Effector CD4-positive, alpha-beta T cell (primary cell): ENCODE measurements around the gene MDK.

Experiments
- DNase-seq: peaks from one replicate; pipeline ENCODE4 v3.0.0-alpha.2; 2020

Gene MDK

DNA sequence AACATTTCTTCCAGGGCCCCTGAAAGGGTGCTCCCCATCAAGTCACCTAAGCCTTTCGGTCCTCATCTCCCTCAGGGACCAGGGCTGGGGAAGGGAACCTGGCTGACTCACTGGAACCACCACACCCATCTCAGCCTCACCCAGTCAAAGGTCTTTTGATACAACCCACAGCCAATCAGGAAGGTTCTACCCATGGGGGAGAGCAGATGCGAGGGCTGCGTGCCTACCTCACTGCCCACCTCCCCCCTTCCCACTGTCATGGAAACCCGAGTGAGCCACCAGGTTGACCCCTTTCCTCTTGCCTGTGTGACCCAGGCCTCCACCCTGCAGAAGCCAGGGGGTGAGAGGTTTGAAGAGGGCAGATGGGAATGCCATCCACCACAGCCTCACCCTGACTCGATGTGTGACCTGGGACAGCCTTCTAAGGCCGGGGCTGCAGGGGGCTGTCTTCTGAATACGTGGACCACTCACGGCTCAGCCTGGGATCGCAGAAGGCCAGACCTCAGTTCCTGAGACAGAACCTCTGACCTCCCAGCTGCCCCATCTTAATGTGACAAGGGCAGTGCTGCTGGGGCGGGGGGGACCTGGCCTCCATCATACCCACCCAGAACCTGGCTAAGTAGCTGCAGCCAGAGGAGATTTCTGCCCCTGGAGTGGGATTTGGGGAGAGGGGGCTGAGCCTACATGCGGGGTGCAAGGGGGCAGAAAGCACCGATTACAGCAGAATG, 2.7 kb downstream of the MDK start:
- DNase-seq, result no peak

DNA sequence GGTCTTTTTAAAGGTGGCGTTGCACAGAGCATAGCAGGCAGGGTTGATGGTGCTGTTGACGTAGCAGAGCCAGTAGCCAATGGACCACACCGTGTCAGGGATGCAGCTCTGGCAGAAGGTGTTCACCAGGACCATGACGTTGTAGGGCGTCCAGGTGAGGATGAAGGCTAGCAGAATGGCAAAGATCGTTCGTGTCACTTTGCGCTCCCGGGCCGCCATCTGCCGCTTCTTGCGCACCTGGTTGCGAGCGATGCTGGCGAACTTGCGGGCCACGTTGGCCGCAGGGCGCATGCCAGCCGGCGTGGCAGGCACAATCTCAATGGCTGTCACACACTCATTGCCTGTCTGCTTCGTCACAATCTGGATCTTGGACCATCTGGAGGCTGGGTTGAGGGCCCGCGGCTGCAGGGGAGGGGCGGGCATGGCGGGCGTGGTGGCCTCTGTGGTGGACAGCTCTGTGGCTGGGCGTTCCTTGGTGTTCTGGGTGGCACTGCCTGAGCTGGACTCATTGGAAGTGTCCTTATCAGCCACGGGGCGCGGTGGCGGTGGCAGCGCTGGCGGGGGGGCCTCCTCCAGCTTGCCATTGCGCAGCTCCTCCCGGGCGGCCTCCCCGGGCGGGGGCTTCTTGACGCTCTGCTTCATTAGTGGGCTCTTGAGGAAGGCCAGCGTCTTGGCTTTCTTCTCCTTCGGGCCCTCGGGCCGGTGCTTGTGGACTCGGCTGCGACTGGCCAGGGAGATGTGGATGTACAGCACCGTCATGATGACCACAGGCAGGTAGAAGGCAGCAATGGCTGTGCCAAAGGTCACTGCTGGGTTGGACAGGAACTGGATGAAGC, 3.9 kb downstream of the MDK start:
- no peak for DNase-seq

DNA sequence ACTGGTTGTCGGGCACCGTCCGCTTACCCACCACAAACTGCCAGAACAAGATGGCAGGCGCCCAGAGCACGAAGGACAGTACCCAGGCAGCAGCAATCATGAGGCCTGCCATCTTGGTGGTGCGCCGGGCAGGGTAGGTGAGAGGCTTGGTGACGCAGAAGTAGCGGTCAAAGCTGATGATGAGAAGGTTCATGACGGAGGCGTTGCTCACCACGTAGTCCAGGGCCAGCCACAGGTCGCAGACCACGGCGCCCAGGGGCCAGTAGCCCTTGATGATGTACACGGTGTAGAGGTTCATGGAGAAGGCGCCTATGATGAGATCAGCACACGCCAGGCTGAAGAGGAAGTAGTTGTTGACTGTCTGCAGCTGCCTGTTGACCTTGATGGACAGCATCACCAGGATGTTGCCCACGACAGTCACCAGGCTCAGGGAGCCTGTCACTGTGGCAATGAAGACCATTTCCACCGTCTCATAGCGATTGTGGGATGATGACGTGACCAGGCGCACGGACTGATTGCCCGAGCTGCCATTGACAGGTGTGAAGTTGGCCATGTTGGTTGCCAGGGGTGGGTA, 4.6 kb downstream of the MDK start:
- DNase-seq, result no peak

DNA sequence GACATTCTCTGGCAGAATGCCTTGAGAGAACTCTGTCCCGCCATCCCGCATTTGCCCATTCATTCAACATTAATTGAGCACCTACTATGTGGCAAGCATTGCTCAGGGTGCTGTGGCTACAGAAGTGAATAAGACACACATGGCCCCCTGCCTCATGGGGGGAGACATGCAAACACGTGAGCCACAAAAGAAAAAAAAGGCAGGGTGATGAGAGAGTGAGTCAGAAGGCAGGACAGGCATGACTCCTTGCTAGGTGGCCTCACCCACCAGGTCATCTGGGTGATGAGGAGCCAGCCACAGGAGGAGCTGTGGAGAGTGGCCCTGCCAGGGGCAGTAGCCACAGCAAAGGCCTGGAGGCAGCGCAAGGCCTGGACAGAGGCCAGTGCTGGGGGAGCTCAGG, 5.2 kb downstream of the MDK start:
- DNase-seq, result no peak

DNA sequence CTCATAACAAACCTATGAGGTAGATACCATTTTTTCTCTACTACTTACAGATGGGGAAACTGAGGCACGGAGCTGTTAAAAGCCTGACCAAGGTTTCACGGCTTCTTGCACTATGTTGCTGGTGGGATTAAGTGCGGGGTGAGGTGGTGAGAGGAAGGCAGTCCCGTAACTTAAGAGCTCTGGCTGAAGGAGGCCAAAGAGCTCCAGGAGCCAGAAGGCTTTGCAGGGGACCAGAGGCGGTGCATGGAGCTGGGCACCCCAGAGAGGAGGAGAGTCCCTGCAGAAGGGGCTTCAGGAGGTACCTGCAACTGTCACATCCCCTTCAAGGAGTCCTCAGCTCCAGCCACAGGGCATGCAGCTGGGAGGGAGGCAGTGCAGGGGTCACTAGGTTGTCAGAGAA, 6.0 kb downstream of the MDK start:
- DNase-seq, result no peak

DNA sequence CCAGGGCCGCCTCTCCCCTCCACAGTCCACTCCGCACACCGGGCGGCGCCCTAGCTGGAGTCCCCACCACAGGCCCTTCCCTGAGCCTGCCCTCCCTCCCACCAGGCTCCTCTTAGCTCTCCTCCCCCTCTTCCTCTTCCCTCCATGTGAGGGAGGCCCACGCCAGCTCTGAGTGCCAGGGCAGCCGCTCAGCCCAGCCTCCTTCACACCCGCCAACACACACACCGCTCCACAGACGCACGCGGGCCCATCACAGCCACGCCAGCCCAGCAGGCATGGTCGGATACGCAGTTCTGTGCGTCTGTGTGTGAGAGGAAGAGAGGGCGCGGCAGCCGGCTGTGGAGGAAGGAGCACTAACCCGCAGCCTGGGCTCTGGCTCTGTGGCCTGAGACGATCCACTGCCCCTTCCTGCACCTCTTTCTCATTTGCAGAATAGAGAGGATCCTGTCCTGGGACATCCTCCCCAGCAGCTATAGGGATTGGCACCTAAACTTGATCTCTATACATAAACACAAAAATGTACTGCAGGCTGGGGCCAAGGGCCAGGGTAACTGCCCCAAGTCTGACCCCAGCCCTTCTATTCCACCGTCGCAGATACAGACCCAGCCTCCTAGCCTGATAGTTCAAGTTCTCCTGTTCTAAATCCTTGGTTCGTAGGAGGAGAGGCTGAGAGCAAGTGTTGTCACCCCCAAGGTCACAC, 6.6 kb downstream of the MDK start:
- DNase-seq, result no peak

DNA sequence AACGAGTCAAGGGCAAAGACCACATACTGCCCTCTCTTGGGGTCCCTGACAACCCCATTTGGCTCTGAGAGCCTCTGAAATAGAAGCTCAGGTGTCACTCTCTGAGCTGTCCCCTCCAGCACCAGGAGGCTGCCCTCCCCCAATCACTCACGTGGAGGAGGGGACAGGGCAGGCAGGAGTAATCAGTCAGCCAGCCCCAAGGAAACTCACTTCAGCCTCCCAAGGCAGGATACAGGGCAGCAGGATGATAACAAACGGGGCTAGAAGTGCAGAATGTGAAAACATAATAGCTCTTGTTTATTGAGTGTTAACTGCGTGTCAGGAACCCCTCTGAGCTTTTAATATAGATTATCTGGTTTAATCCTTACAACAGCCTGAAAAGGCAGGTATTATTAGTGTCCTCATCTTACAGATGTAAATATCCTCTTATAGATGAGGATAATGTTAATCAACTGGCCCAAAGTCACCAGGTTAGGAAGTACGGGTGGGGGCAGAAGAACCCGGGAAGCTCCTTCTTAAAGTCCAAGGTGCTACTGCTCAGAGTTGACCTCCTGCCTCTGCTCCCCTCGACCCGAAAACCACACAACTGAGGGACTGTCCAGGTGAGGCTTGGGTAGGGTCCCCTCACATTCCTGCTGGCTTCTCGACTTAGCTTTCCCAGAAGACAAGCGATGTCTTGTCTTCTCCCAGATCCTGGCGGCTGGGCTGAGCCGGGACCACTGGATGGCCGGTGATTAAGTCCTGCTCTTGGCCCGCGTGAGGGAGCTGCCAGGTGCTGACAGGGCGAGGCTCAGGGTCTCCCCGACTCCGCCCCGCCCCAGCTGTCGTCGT, 7.4 kb downstream of the MDK start:
- no peak for DNase-seq

DNA sequence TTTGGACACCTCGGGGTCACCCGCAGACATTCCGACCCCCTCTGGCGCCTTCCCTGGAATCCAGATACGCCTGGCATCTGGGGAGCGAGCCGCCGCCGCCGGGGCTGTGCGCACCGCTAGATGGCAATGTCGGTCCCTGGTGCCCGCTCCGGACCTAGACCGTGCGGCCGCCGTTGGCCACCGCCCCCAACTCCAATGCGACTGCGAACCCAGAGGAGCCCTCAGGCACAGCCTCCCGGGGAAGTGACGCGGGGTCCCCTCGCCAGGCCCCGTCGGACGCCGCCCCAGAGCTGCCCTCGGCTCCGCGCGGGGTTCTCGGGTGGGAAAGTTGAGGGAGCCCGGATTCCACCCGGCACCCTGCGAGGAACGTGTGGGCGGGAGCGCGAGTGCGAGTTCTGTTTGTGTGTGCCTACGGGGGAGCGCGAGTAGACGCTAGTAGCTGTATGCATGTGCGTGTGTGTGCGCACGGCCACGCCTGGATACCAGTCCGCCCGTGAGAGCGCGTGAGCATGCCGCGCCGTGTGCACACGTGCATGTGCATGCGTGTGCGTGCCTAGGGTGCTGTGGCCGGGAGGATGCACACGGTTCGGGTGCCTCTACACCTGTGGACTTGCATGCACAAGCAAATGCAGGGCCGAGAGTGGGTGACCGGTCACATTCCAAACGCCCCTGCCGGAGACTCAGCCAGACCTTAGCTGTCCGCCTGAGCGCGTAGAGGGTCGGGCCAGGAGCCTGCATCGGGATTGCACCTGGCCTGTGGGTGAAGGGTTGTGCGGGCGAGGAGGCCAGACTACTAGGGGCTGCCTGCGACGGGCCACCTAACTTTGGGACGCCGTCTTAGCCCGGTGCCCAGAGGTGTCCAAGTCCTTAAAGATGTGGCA, 8.2 kb downstream of the MDK start:
- no peak for DNase-seq

DNA sequence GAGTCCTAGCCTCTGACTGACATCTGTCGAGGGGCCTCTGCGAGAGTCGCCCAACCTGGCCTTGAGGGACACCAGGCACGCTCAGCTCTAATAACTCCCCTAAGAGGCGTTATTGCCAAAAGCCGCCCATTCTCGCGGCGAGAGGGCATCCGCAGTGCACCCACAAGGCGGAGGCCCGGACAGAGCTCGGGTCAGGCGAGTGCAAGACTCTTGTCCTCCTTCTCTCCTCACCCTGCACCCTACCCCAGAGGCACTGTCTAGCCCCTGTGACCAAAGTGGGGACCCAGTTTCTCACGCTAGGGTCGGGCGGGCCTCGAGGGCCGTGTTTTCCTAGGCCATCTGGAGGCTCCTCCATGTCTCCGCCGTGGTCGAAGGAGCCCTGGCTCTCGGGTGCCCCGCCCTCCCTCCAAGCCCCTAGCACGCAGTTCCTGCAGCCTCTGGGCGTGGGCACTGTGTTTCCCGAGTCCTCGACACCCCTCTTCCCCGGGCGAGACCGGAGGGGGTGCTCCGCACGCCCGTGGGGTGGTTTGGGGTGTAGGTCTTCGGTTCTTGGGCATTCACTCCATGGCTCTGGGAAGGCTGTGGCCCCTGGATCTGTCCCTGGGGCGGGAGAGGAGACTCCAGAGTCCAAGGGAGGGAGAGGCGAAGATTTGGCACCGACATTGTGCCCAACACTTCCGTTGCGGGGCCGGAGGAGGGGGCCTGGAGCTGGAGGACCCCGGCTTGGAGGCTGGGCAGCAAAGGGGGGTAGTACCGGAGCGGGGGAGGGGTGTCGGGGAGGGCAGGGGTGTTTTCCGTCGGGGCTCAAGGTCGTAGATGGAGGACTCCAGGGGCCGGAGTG, 9.1 kb downstream of the MDK start:
- no peak for DNase-seq

DNA sequence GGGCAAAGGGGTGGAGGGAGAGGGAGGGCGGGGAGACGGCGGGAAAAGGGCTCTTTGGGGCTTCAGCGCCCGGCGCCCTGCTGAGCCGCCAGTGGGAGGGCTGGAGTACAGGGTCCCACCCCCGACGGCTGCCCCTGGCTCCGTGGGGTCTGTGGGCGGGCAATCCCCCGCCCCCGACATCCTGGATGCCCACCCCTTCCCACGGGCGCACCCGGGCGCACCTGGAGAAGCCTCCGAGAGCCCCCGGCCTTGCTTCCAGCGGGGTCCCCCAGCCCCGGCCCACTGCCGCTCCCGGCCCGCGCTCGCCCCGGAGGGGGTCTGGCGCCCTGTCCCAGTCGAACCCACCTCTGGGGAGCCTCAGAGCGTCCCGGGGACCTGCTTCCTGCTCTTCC, 9.7 kb downstream of the MDK start:
- no peak for DNase-seq

DNA sequence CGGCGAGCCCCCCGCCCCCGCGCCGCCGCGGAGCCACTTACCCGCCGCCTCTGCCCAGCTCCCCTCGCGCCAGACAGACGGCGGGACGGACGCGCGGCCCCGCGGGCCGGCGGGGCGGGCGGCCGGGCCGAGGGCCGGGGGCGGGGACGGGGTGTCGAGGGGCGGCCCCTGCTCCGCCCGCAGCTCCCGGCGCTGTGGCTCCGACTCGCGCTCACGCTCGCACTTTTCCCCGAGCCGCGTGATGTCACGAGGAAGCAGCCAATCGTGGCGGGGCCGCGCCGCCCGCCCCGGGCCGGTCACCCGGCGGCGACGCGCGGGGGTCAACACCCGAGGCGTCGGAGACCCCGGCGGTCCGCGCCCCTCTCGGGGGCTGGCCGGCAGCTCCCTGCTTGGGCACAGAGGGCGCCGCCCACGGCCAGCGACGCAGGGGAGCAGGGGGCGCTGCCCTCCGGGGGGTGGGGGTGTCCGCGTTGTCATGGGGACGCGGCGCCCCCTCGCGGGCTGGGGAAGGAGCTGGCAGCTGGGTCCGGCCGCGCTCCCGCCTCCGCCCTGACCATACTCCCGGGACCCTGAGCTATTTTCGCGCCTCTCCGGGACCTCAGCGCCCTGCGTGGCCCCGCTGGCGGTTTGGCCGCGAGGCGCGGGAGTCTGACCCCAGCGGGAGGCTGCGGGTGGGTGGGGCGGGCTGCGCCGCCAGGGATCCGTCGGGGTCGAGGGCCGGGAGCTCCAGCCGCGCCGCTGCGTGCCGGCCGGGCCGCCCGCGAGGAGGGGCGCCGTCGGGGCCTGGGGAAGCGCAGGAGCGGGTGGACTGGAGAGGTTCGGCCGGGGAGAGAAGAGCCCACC, 10.3 kb downstream of the MDK start, which contains the start of gene CHRM4:
Gene CHRM4 (minus strand): TSS at position 199 of the 843 bp plus-strand sequence. CDS start 5,219 bp downstream, outside the sequence.
- DNase-seq, result no peak

DNA sequence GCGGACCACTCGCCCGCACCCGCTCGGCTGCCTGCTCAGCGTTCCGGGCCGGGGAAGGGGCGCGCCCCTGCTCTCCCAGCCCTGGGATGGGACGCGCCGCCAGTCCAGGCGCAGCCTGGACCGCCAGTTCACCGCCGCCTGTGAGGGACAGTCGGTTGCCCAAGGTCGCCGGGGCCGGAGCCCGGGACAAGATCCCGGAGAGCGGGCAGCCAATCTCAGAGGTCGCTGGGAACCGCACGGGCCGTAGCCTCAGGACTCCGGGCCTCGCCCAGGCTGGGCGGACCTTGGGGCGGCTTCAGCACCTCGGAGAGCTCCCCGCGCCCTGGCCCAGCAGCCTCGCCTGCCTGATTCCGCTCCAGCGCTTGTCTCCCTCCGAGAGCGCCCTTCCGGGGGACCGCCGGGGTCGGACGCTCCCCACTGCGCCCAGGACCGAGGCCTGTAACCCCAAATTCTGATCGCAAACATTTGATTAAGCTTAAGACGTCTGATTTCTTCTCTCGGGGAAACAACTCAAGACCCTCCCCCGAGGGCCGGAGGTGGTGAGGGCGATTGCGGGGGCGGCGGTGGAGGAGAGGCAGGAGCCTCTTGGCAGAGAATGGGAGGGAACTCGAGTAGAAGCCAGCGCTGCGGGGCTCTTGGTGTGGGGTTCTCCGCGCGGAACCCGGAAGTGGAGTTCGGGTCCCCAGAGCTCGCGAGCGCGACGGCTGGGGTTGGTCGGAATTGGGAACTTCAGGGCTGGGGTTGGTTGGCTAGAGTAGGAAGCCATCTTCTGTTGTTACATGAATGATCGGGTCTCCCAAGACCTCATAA, 11.2 kb downstream of the MDK start:
- peak; percentile 64 for DNase-seq

DNA sequence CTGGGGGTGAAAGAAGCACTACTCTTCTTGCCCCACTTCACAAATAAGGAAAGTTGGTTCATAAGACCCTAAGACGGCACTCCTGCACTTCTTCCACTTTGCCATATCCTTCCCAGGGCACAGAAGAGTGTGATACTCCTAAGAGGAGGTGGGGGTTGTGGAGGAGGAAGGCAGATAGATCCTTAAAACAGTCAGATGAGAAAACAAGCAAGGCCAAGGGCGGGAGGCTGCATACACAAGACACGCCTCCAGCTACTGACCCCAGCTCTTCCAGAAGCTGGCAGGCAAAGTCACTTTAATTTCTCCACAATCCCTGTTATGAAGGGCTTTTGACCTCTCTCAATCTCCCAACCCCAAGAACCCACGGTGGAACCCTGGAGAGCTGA, 11.8 kb downstream of the MDK start:
- no peak for DNase-seq

DNA sequence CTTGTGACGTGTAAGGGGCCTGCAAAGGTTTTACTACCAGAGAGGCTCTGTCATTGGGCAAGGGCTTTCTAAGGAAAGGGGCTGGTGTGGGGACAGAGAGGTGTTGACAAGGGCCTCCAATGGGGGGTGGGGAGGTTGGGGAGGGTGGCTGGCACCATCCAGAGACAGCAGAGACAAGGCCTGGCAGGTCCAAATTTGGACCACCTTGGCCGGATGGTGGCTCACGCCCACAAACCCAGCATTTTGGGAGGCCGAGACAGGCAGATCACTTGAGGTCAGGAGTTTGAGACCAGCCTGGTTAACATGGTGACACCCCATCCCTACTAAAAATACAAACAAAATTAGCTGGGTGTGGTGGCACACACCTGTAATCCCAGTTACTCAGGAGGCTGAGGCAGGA, 12.3 kb downstream of the MDK start:
- DNase-seq, result no peak

DNA sequence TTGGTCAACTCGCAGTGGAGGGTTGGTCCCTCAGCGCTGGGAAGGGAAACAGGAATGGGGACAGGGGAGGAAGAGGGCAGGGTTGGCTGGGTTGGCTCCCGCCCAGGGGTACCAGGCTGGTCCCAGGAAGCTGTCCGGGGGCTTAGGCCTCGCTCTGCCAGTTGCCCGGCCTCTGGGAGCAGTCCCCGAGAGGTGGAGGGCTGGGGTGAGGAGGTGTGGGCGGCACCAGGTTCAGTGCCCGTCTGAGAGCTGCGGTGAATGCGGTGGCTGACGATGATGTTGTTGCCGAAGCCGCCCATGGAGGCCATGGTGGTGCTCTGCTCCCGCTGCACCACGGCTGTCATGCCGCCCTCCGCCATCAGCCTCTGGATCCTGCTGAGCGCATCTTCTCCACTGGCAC, 16.1 kb downstream of the MDK start:
- DNase-seq, result no peak

DNA sequence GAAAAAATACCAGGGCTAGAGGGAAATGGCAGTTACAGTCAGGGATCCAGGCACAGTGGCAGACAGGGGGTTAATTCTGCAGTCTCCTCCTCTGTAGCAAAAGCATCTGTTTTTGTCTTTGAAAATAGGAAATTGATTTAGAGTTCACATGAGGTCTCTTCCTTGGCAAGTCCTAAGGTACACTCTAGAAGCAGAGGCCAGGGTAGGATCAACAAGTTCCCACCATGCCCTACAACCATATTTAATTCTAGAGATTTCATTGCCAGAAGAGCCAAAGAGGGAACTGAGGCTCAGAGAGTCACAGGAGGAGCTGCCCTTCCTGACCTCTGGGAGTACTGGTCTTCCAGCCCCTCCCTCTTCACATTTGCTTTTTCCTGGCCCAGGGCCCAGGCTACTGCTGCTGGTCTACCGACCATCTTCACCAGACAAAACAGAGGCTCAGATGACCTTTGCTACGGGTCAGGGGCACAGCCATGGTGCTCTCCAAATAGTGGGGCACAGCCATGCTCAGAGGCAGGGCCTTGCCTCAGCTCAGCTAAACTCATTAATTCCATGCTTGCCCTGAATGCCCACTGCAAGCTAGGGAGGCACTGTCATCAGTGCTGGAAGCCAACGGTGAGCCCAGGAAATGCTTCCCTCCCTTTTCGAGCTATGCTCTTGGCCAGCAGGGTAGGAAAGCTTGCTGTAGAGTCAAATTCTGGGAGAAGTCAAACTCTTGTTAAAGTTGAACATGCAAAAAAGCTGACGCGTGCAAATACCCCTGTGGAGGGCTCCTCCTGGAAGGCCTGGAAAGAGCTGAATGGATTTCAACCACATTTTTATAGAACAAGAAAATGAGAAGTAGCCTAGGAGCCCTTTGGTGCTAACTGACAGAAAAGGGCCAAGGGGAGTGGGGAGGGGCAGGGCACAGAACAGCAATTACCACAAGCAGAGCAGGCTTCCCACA, 21.8 kb downstream of the MDK start:
- no peak for DNase-seq

DNA sequence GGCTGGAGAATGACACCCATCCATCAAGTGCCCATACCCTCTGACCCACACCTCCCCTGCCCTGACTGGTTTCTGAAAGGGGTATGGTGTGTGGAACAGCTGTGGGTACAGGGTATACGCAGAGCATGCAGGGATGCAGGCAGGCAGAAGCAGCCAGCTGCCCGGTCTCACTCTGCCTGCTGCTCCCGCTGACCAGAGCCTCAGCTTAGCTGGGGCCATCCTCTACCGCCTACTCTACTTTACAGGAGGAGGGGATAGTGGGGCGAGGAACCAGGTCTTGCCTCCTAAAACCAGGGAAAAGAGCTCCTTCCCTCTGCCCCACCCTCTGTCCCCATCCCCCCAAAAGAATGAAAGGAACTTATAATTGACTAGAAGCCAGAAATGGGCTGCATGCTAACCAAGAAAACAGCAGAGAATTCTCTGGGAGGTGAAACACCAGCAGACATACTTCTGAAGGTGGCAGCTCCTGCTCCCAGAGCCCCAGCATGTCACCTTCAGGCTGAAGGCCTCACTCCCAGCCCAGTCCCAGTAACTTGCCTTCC, 23.1 kb downstream of the MDK start:
- DNase-seq, result no peak
